ENCODE measurements around the gene TMEM273.

TMEM273 gene

DNA sequence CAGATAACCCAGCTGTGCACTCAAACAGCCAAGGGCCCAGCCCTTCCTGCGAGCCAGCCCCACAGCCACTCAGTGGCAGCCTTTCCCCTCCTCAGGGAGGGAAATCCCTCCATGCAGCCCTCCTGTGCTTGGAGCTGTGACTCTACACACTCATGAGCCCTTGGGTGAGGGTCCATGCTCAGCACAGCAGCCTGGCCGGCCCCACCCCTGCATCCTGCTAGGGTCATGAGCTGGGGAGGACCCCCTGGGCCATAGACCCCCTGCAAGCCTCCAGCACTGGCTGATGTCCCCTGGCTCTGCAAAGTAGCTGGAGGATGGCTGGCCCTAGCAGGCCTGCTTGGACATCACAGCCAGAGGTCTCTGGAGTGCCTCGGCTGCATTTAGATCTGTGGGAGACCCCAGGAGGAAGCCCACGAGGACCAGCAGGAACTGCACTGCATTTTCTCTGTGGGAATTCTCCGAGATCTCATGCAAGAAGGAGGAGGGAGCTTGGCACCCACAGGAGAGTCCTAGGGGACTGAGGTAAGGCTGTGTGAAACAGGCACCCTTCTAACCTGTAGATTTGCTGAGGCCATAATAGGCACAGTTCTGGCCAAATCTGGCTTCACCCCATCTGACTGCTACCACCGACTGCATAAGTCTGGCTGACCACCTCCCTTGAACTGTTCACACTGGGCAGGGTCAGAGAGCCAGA is 17.4 kb downstream of the TMEM273 start:
- Histone ChIP-seq H3K27me3 (ENCODE audit: insufficient read depth, low read length, poor library complexity) (no peaks in the 10 kb centered on the region), H3K23ac (ENCODE audit: low read length) (no peak overlapping the region), H3K56ac (ENCODE audit: low read length) (no peak overlapping the region), H3K4me1 (ENCODE audit: control insufficient read depth, low read depth, low read length) (peaks cover 7% of the 10 kb centered on the region), H3K9ac (ENCODE audit: low read length) (no peak overlapping the region), H3K79me1 (ENCODE audit: low read length) (no peaks in the 10 kb centered on the region), H3K27ac (ENCODE audit: low read depth, low read length) (no peak overlapping the region), H3K4ac (ENCODE audit: low read depth, low read length) (no peak overlapping the region), H2BK5ac (ENCODE audit: low read length) (no peak overlapping the region), H4K8ac (ENCODE audit: low read depth, low read length) (no peak overlapping the region), H2BK120ac (ENCODE audit: low read depth, low read length) (no peak overlapping the region), H2AK5ac (ENCODE audit: low read length) (no peak overlapping the region), H3K4me2 (ENCODE audit: low read length) (no peak overlapping the region), H2BK15ac (replicated peaks; ENCODE audit: low read depth) (no peak overlapping the region), H3K79me2 (ENCODE audit: control insufficient read depth, insufficient read depth, low read length) (no peaks in the 10 kb centered on the region), H3K18ac (ENCODE audit: low read length) (no peak overlapping the region), H3K4me3 (ENCODE audit: low read length) (no peak overlapping the region), H4K5ac (ENCODE audit: low read length) (no peak overlapping the region), H3K36me3 (ENCODE audit: control insufficient read depth, insufficient read depth, low read length) (no peaks in the 10 kb centered on the region)
- no CpG with 5 or more reads among the region's 6 CpGs for WGBS (ENCODE audit: extremely low coverage, insufficient coverage, low lambda C conversion rate)
- DNase-seq: no peak

DNA sequence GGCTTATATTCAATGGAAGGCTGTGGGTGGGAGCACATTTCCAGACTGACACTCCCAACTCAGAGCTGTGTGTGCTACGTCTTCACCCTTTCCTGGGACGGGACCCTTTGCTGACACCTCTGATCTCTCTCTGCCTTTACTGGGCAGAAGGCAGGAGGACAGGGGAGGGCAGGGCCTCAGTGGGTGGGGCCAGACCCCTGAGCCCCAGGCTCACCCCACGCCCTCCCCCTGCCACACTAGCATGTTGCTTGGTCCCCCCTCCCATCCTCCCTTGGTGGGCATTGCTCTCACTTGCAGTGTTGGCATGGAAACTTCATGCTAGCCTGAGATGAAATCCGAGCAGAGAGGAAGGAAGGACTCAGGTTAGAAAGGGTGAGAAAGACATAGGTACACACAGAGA is 18.4 kb downstream of the TMEM273 start:
- Histone ChIP-seq H3K23ac (ENCODE audit: low read length) (no peak overlapping the region), H3K18ac (ENCODE audit: low read length) (no peak overlapping the region), H3K79me2 (ENCODE audit: control insufficient read depth, insufficient read depth, low read length) (no peaks in the 10 kb centered on the region), H3K4ac (ENCODE audit: low read depth, low read length) (no peak overlapping the region), H3K27ac (ENCODE audit: low read depth, low read length) (no peak overlapping the region), H4K8ac (ENCODE audit: low read depth, low read length) (no peak overlapping the region), H4K5ac (ENCODE audit: low read length) (no peak overlapping the region), H2BK120ac (ENCODE audit: low read depth, low read length) (no peak overlapping the region), H3K4me1 (ENCODE audit: control insufficient read depth, low read depth, low read length) (peaks cover 7% of the 10 kb centered on the region), H3K9ac (ENCODE audit: low read length) (no peak overlapping the region), H2BK5ac (ENCODE audit: low read length) (no peak overlapping the region), H2AK5ac (ENCODE audit: low read length) (no peak overlapping the region), H3K27me3 (ENCODE audit: insufficient read depth, low read length, poor library complexity) (no peaks in the 10 kb centered on the region), H3K36me3 (ENCODE audit: control insufficient read depth, insufficient read depth, low read length) (no peaks in the 10 kb centered on the region), H3K4me2 (ENCODE audit: low read length) (no peak overlapping the region), H3K4me3 (ENCODE audit: low read length) (no peak overlapping the region), H3K79me1 (ENCODE audit: low read length) (no peaks in the 10 kb centered on the region), H2BK15ac (replicated peaks; ENCODE audit: low read depth) (no peak overlapping the region), H3K56ac (ENCODE audit: low read length) (no peak overlapping the region)
- DNase-seq: no peak
- WGBS (ENCODE audit: extremely low coverage, insufficient coverage, low lambda C conversion rate): no CpG with 5 or more reads among the region's 4 CpGs

DNA sequence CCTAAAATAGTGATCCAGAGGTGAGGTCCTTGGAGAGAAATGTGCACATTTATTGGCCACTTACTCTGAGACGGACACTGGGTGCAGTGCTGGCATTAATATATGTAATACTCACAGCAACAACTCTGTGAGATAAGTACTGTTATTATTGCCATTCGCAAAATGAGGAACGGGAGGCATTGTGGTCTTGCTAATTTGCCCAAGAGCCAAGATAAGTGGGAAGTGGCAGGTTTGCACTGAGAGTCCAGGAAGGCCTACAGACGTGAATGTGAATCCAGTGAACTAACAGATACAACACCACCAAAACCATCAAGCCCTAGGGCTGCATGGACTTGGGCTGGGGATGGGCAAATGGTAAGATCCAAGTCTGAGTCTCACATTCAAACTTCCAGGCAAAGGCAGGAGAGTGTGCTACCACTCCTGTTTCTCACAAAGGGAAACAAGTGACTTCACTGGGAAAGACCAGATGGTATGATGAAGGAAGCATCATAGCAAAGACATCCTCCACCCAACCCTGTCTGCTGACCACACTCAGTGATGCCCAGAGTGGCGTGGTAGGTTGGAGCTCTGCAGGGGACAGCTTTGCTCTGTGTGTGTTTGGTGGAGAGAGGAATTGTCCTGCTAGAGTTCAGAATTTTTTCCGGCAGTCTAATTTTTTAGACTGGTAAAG is 19.2 kb downstream of the TMEM273 start:
- no peaks in the 10 kb centered on the region for H3K79me2 ChIP-seq (ENCODE audit: control insufficient read depth, insufficient read depth, low read length)
- H3K79me1 ChIP-seq (ENCODE audit: low read length): no peaks in the 10 kb centered on the region
- no peak for DNase-seq
- H3K4ac ChIP-seq (ENCODE audit: low read depth, low read length): no peak overlapping the region
- no peak overlapping the region for H3K23ac ChIP-seq (ENCODE audit: low read length)
- no peak overlapping the region for H3K9ac ChIP-seq (ENCODE audit: low read length)
- H3K27ac ChIP-seq (ENCODE audit: low read depth, low read length): no peak overlapping the region
- H2BK120ac ChIP-seq (ENCODE audit: low read depth, low read length): no peak overlapping the region
- H3K18ac ChIP-seq (ENCODE audit: low read length): no peak overlapping the region
- H3K4me2 ChIP-seq (ENCODE audit: low read length): no peak overlapping the region
- H4K5ac ChIP-seq (ENCODE audit: low read length): no peak overlapping the region
- H3K36me3 ChIP-seq (ENCODE audit: control insufficient read depth, insufficient read depth, low read length): no peaks in the 10 kb centered on the region
- H3K4me1 ChIP-seq (ENCODE audit: control insufficient read depth, low read depth, low read length): peaks cover 7% of the 10 kb centered on the region
- WGBS (ENCODE audit: extremely low coverage, insufficient coverage, low lambda C conversion rate): no CpG with 5 or more reads among the region's 6 CpGs
- H3K56ac ChIP-seq (ENCODE audit: low read length): no peak overlapping the region
- H2AK5ac ChIP-seq (ENCODE audit: low read length): no peak overlapping the region
- H4K8ac ChIP-seq (ENCODE audit: low read depth, low read length): no peak overlapping the region
- H2BK15ac ChIP-seq (replicated peaks; ENCODE audit: low read depth): no peak overlapping the region
- H2BK5ac ChIP-seq (ENCODE audit: low read length): no peak overlapping the region
- no peaks in the 10 kb centered on the region for H3K27me3 ChIP-seq (ENCODE audit: insufficient read depth, low read length, poor library complexity)
- H3K4me3 ChIP-seq (ENCODE audit: low read length): no peak overlapping the region

DNA sequence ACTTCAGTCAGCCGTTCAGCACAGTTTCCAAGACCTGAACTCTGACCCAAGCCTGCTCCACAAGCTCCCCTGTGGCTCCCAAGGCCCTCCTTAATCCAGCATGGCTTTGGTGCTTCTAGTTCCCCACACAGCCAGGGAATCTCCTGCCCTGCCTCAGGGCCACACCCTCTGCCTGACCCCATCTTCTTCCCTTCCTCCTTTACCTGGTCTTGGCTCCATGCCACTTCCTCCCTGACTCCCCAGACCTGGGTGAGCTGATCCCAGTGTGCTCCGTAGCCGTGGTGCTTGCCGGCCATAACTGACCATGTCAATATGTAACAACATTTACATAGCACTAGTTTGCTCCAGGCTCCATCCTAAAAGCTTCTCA is 20.0 kb downstream of the TMEM273 start:
- Histone ChIP-seq H3K27me3 (ENCODE audit: insufficient read depth, low read length, poor library complexity) (no peaks in the 10 kb centered on the region), H3K9ac (ENCODE audit: low read length) (no peak overlapping the region), H3K27ac (ENCODE audit: low read depth, low read length) (no peak overlapping the region), H3K79me1 (ENCODE audit: low read length) (no peaks in the 10 kb centered on the region), H3K4me2 (ENCODE audit: low read length) (no peak overlapping the region), H3K79me2 (ENCODE audit: control insufficient read depth, insufficient read depth, low read length) (no peaks in the 10 kb centered on the region), H2BK5ac (ENCODE audit: low read length) (no peak overlapping the region), H3K4me1 (ENCODE audit: control insufficient read depth, low read depth, low read length) (peaks cover 4% of the 10 kb centered on the region), H2BK120ac (ENCODE audit: low read depth, low read length) (no peak overlapping the region), H3K4me3 (ENCODE audit: low read length) (no peak overlapping the region), H3K36me3 (ENCODE audit: control insufficient read depth, insufficient read depth, low read length) (no peaks in the 10 kb centered on the region), H4K8ac (ENCODE audit: low read depth, low read length) (no peak overlapping the region), H3K18ac (ENCODE audit: low read length) (no peak overlapping the region), H3K23ac (ENCODE audit: low read length) (no peak overlapping the region), H3K4ac (ENCODE audit: low read depth, low read length) (no peak overlapping the region), H3K56ac (ENCODE audit: low read length) (no peak overlapping the region), H4K5ac (ENCODE audit: low read length) (no peak overlapping the region), H2AK5ac (ENCODE audit: low read length) (no peak overlapping the region), H2BK15ac (replicated peaks; ENCODE audit: low read depth) (no peak overlapping the region)
- no peak for DNase-seq
- no CpG with 5 or more reads among the region's 4 CpGs for whole genome bisulfite sequencing (ENCODE audit: extremely low coverage, insufficient coverage, low lambda C conversion rate)

DNA sequence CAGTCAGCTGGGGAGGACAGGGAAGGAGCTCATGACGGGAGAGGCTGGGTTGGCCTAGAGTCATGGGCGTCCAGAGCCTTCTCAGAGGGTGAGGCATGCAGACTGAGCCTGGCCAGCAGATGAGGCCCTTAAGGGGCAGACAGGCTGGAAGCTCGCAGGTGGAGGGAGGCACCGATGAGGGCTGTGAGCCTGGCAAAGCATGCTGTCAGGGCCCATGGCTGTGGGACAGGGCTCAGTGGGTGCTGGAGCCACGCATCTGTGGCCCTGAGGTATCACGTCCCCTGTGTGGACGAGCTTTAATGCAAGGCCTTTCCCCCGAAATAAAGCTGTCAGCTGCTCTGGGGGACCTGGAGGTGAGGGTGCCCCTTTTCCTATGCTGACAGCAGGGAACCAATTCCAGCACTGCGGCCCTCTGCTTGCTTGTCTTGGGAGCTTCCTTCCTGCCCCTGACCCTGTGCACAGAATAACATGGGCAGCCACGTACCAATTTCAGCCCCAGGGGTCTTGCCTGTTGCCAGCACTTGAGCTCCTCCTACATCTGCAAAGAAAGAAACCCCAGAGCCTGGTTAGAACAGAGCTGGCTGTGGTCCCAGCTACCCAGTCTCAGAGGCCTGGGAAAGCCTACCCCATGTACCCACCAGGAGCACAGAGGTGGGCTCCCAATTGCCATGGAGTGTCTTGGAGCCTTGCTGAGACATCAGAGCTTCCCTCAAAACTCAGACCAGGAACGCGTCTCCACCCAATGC is 20.6 kb downstream of the TMEM273 start:
- Histone ChIP-seq H3K56ac (ENCODE audit: low read length) (no peak overlapping the region), H4K8ac (ENCODE audit: low read depth, low read length) (no peak overlapping the region), H3K27ac (ENCODE audit: low read depth, low read length) (no peak overlapping the region), H3K18ac (ENCODE audit: low read length) (no peak overlapping the region), H3K4ac (ENCODE audit: low read depth, low read length) (no peak overlapping the region), H2AK5ac (ENCODE audit: low read length) (no peak overlapping the region), H3K4me2 (ENCODE audit: low read length) (no peak overlapping the region), H2BK120ac (ENCODE audit: low read depth, low read length) (no peak overlapping the region), H3K27me3 (ENCODE audit: insufficient read depth, low read length, poor library complexity) (no peaks in the 10 kb centered on the region), H3K36me3 (ENCODE audit: control insufficient read depth, insufficient read depth, low read length) (no peaks in the 10 kb centered on the region), H3K79me1 (ENCODE audit: low read length) (no peaks in the 10 kb centered on the region), H3K9ac (ENCODE audit: low read length) (no peak overlapping the region), H4K5ac (ENCODE audit: low read length) (no peak overlapping the region), H3K23ac (ENCODE audit: low read length) (no peak overlapping the region), H3K4me1 (ENCODE audit: control insufficient read depth, low read depth, low read length) (peaks cover 2% of the 10 kb centered on the region), H3K79me2 (ENCODE audit: control insufficient read depth, insufficient read depth, low read length) (no peaks in the 10 kb centered on the region), H3K4me3 (ENCODE audit: low read length) (no peak overlapping the region), H2BK15ac (replicated peaks; ENCODE audit: low read depth) (no peak overlapping the region), H2BK5ac (ENCODE audit: low read length) (no peak overlapping the region)
- no CpG with 5 or more reads among the region's 12 CpGs for WGBS (ENCODE audit: extremely low coverage, insufficient coverage, low lambda C conversion rate)
- no peak for DNase-seq

Measured in mesendoderm (in vitro differentiated cells).